Mammary epithelial cell (primary cell): ENCODE results near the gene CD9.
"Not testable (repeated sequence)": the region's sequence is repeated elsewhere in the genome, so short reads cannot be mapped to it uniquely, and the experiment has no call there.

Source experiments
- CTCF ChIP-seq, 2 donors: IDR thresholded peaks in 1 of 2; conservative IDR thresholded peaks in 1 of 2; 2 replicates each; pipeline ENCODE4 v1.5.1; 2011 to 2012; ENCODE audit warnings: inconsistent platforms in 2 of 2, low read length in 2 of 2, mild to moderate bottlenecking in 2 of 2, control low read depth in 1 of 2, low read depth in 1 of 2; ENCODE audit not compliant: insufficient read depth in 1 of 2; ENCODE audit errors: extremely low read depth in 1 of 2
- EZH2 ChIP-seq: IDR thresholded peaks from 2 replicates; pipeline ENCODE4 v1.6.1; 2012; ENCODE audit warnings: low read length, inconsistent platforms, borderline replicate concordance

- TF ChIP-seq CTCF (conservative IDR thresholded peaks at IDR 0.05 in 1 of 2, IDR thresholded peaks at IDR 0.05 in 1 of 2; ENCODE audit: extremely low read depth in 1 of 2, insufficient read depth in 1 of 2, low read depth in 1 of 2, low read length in 2 of 2); EZH2: not testable (repeated sequence)
These were observed 40.8 kb upstream of the CD9 start for GRCh38 chr12:6159166-6160011.
